SK-N-SH treated with all-trans-retinoic acid at 6 μM for 48 hours (cell line): Measurements from ENCODE around the gene SENP1.

Experiments used
- ATAC-seq: fragments of 200-7000 bp; cut with Tn5 transposase; 3 replicates; pipeline ENCODE4 v1.9.1; 2020; ENCODE audit warnings: mild to moderate bottlenecking, moderate library complexity
- ARNTL ChIP-seq: fragments of 450-650 bp; formaldehyde crosslinking; IDR thresholded peaks from 2 replicates; pipeline ENCODE4 v1.5.0; 2020; ENCODE audit warnings: low read depth, mild to moderate bottlenecking, moderate library complexity, borderline replicate concordance
- BACH2 ChIP-seq: fragments of 250-450 bp; sonication (Bioruptor Pico); IDR thresholded peaks from 2 replicates; pipeline ENCODE4 v1.9.0; 2021; ENCODE audit warnings: mild to moderate bottlenecking, borderline replicate concordance
- CREB5 ChIP-seq: fragments of 250-450 bp; sonication (Bioruptor Pico); IDR thresholded peaks from 2 replicates; pipeline ENCODE4 v1.5.1; 2020; ENCODE audit warnings: low read depth, mild to moderate bottlenecking, moderate library complexity
- CSDC2 ChIP-seq: fragments of 250-450 bp; sonication (Bioruptor Pico); IDR thresholded peaks from 2 replicates; pipeline ENCODE4 v1.5.0; 2020; ENCODE audit warnings: mild to moderate bottlenecking, moderate library complexity
- CSRNP3 ChIP-seq: fragments of 250-450 bp; sonication (Bioruptor Pico); IDR thresholded peaks from 2 replicates; pipeline ENCODE4 v1.5.1; 2021; ENCODE audit warnings: mild to moderate bottlenecking, moderate library complexity
- ESRRG ChIP-seq: fragments of 250-450 bp; sonication (Bioruptor Pico); IDR thresholded peaks from 2 replicates; pipeline ENCODE4 v1.6.1; 2021; ENCODE audit warnings: mild to moderate bottlenecking
- GLIS3 ChIP-seq: fragments of 250-450 bp; sonication (Bioruptor Pico); IDR thresholded peaks from 2 replicates; pipeline ENCODE4 v1.5.0; 2020; ENCODE audit warnings: mild to moderate bottlenecking, moderate library complexity
- ISL1 ChIP-seq: fragments of 250-450 bp; sonication (Bioruptor Pico); IDR thresholded peaks from 2 replicates; pipeline ENCODE4 v2.1.2; 2022; ENCODE audit warnings: mild to moderate bottlenecking, moderate library complexity
- OSR1 ChIP-seq: fragments of 250-450 bp; sonication (Bioruptor Pico); IDR thresholded peaks from 2 replicates; pipeline ENCODE4 v1.8.0; 2022; ENCODE audit warnings: moderate library complexity, mild to moderate bottlenecking, inconsistent platforms
- PATZ1 ChIP-seq: fragments of 250-450 bp; sonication (Bioruptor Pico); IDR thresholded peaks from 2 replicates; pipeline ENCODE4 v1.8.0; 2020; ENCODE audit warnings: mild to moderate bottlenecking, moderate library complexity, borderline replicate concordance
- POU6F1 ChIP-seq: fragments of 250-450 bp; sonication (Bioruptor Pico); IDR thresholded peaks from 2 replicates; pipeline ENCODE4 v1.8.0; 2021; ENCODE audit warnings: low read depth, mild to moderate bottlenecking, moderate library complexity, borderline replicate concordance
- PPARA ChIP-seq: fragments of 250-450 bp; sonication (Bioruptor Pico); IDR thresholded peaks from 2 replicates; pipeline ENCODE4 v1.5.0; 2020; ENCODE audit warnings: mild to moderate bottlenecking, borderline replicate concordance
- RARB ChIP-seq: fragments of 250-450 bp; sonication (Bioruptor Pico); IDR thresholded peaks from 2 replicates; pipeline ENCODE4 v1.8.0; 2021; ENCODE audit warnings: mild to moderate bottlenecking, moderate library complexity
- SNAI2 ChIP-seq: fragments of 250-450 bp; sonication (Bioruptor Pico); IDR thresholded peaks from 2 replicates; pipeline ENCODE4 v1.5.0; 2020; ENCODE audit warnings: mild to moderate bottlenecking, moderate library complexity
- TCF4 ChIP-seq: fragments of 250-450 bp; sonication (Bioruptor Pico); IDR thresholded peaks from 2 replicates; pipeline ENCODE4 v1.8.0; 2021; ENCODE audit warnings: mild to moderate bottlenecking, moderate library complexity, borderline replicate concordance
- TOX ChIP-seq: fragments of 250-450 bp; sonication (Bioruptor Pico); IDR thresholded peaks from 2 replicates; pipeline ENCODE4 v1.8.0; 2021; ENCODE audit warnings: mild to moderate bottlenecking, moderate library complexity, borderline replicate concordance
- ZFP3 ChIP-seq: fragments of 250-450 bp; sonication (Bioruptor Pico); IDR thresholded peaks from 2 replicates; pipeline ENCODE4 v1.5.0; 2020; ENCODE audit warnings: mild to moderate bottlenecking, moderate library complexity
- ZFP30 ChIP-seq: fragments of 450-650 bp; formaldehyde crosslinking; IDR thresholded peaks from 2 replicates; pipeline ENCODE4 v1.5.0; 2022; ENCODE audit warnings: mild to moderate bottlenecking, moderate library complexity
- ZNF565 ChIP-seq: fragments of 450-650 bp; formaldehyde crosslinking; conservative IDR thresholded peaks from 2 replicates; pipeline ENCODE4 v1.5.0; 2020; ENCODE audit warnings: low read depth, mild to moderate bottlenecking, moderate library complexity
- ZNF70 ChIP-seq: fragments of 450-650 bp; formaldehyde crosslinking; IDR thresholded peaks from 2 replicates; pipeline ENCODE4 v1.5.0; 2020; ENCODE audit warnings: mild to moderate bottlenecking, moderate library complexity
- ZNF8 ChIP-seq: fragments of 450-650 bp; formaldehyde crosslinking; IDR thresholded peaks from 2 replicates; pipeline ENCODE4 v1.5.0; 2020; ENCODE audit warnings: mild to moderate bottlenecking, moderate library complexity

The SENP1 gene

GRCh38 chr12:48053883-48054282 lies 52.0 kb downstream of the SENP1 start:
- TF ChIP-seq RARB (CRISPR knock-in tag) = no peak
- no peak for TF ChIP-seq POU6F1
- TF ChIP-seq PPARA (CRISPR knock-in tag) = no peak
- no peak for TF ChIP-seq OSR1 (CRISPR knock-in tag)
- TF ChIP-seq ZNF8 = no peak
- no peak for TF ChIP-seq SNAI2 (CRISPR knock-in tag)
- TF ChIP-seq ZFP30 = no peak
- no peak for TF ChIP-seq GLIS3 (CRISPR knock-in tag)
- no peak for TF ChIP-seq BACH2 (CRISPR knock-in tag)
- TF ChIP-seq ISL1 = no peak
- TF ChIP-seq CSDC2 (CRISPR knock-in tag) = no peak
- TF ChIP-seq CREB5 (CRISPR knock-in tag) = no peak
- TF ChIP-seq ZFP3 (CRISPR knock-in tag) = no peak
- TF ChIP-seq ESRRG (CRISPR knock-in tag) = no peak
- no peak for ATAC-seq

GRCh38 chr12:48053122-48053521 lies 52.8 kb downstream of the SENP1 start:
- ATAC-seq = no peak
- TF ChIP-seq PATZ1 = no peak
- no peak for TF ChIP-seq ESRRG (CRISPR knock-in tag)
- no peak for TF ChIP-seq TOX (CRISPR knock-in tag)
- TF ChIP-seq RARB (CRISPR knock-in tag) = no peak
- no peak for TF ChIP-seq ZFP30
- TF ChIP-seq ZNF70 (CRISPR knock-in tag) = no peak
- TF ChIP-seq TCF4 (CRISPR knock-in tag) = no peak
- TF ChIP-seq BACH2 (CRISPR knock-in tag) = no peak
- TF ChIP-seq PPARA (CRISPR knock-in tag) = no peak
- no peak for TF ChIP-seq ISL1
- no peak for TF ChIP-seq ZNF565 (CRISPR knock-in tag)

- no peak for ATAC-seq
- TF ChIP-seq ISL1 (no peak), ZNF70 (CRISPR knock-in tag) (no peak), TOX (CRISPR knock-in tag) (no peak), ZNF8 (no peak), CREB5 (CRISPR knock-in tag) (no peak), TCF4 (CRISPR knock-in tag) (no peak), POU6F1 (no peak), GLIS3 (CRISPR knock-in tag) (no peak), ARNTL (CRISPR knock-in tag) (no peak), CSRNP3 (CRISPR knock-in tag) (no peak)
Observed at GRCh38 chr12:48051681-48052080, 54.2 kb downstream of the SENP1 start.
